GM12865 (cell line): ENCODE measurements around the gene SCML1.

Source experiments
- DNase-seq: peaks from one replicate; pipeline ENCODE4 v3.0.0; 2010; ENCODE audit warnings: low read depth
- H3K4me3 ChIP-seq: 2 replicates; pipeline ENCODE4 v1.5.1; 2011; ENCODE audit warnings: mild to moderate bottlenecking, low read depth, low read length, control low read depth
- CTCF ChIP-seq: IDR thresholded peaks from 2 replicates; pipeline ENCODE4 v1.5.1; 2011; ENCODE audit warnings: low read length, control low read depth, low read depth, inconsistent platforms; ENCODE audit not compliant: insufficient read depth; ENCODE audit errors: missing control alignments

The SCML1 gene

GRCh38 chrX:17703201-17703600, 34.1 kb upstream of the SCML1 start:
- TF ChIP-seq CTCF, result no peak
- H3K4me3 ChIP-seq, result no peak overlapping the region
- DNase-seq, result no peak

GRCh38 chrX:17705211-17705610, 32.1 kb upstream of the SCML1 start:
- no peak for DNase-seq
- H3K4me3 ChIP-seq, result no peak overlapping the region
- no peak for TF ChIP-seq CTCF

GRCh38 chrX:17706676-17707075, 30.6 kb upstream of the SCML1 start:
- TF ChIP-seq CTCF, result no peak
- DNase-seq, result no peak
- H3K4me3 ChIP-seq, result no peak overlapping the region

- DNase-seq, result no peak
- no peak for TF ChIP-seq CTCF
- no peak overlapping the region for H3K4me3 ChIP-seq
These were observed 29.6 kb upstream of the SCML1 start for GRCh38 chrX:17707731-17708130.

- no peak for DNase-seq
- no peak overlapping the region for H3K4me3 ChIP-seq
- TF ChIP-seq CTCF, result no peak
These were observed 26.4 kb upstream of the SCML1 start for GRCh38 chrX:17710871-17711301.

- DNase-seq, result no peak
- no peak for TF ChIP-seq CTCF
- H3K4me3 ChIP-seq, result no peak overlapping the region
These were observed 24.0 kb upstream of the SCML1 start for GRCh38 chrX:17713288-17713687.

GRCh38 chrX:17718649-17719165, 18.6 kb upstream of the SCML1 start:
- no peak for DNase-seq

More at GRCh38 chrX:17718649-17719165, 18.6 kb upstream of the SCML1 start:
- H3K4me3 ChIP-seq, result no peak overlapping the region
- TF ChIP-seq CTCF, result no peak
